CD8-positive, alpha-beta memory T cell (primary cell): ENCODE results near the gene ZC3H12D. TPM values are rescaled to one million over a fixed set of nuclear protein-coding genes. Genes with fewer than 3 reads are reported as not detected.

Source experiments
- CTCF ChIA-PET: fragments of 350-600 bp; sonication (Branson Sonifier 250); formaldehyde crosslinking; loops from one replicate; lab custom pipeline; 2021; ENCODE audit warnings: antibody characterized with exemption; lab: Charles Lee
- POLR2A ChIA-PET: fragments of 350-600 bp; sonication (Branson Sonifier 250); formaldehyde crosslinking; loops from one replicate; lab custom pipeline; 2021; ENCODE audit warnings: antibody characterized with exemption; lab: Charles Lee
- DNase-seq, 5 donors: peaks; one replicate each; pipeline versions ENCODE4 v3.0.0 to v3.0.0-alpha.2; 2020 to 2022; ENCODE audit warnings: mixed read lengths in 1 of 5
- H3K27ac ChIP-seq: one replicate; pipeline ENCODE4 v1.7.0; 2013; ENCODE audit warnings: low read depth, mild to moderate bottlenecking, low read length, moderate library complexity
- H3K27me3 ChIP-seq: 2 replicates; pipeline ENCODE4 v1.7.0; 2013; ENCODE audit warnings: low read length, mild to moderate bottlenecking; ENCODE audit not compliant: insufficient read depth, poor library complexity, severe bottlenecking
- H3K36me3 ChIP-seq: 2 replicates; pipeline ENCODE4 v1.7.0; 2013; ENCODE audit warnings: mild to moderate bottlenecking, low read length, moderate library complexity; ENCODE audit not compliant: insufficient read depth
- H3K4me1 ChIP-seq: 2 replicates; pipeline ENCODE4 v1.7.0; 2013; ENCODE audit warnings: mild to moderate bottlenecking, low read length, moderate library complexity; ENCODE audit not compliant: insufficient read depth
- H3K4me3 ChIP-seq: 2 replicates; pipeline ENCODE4 v1.7.0; 2013; ENCODE audit warnings: mild to moderate bottlenecking, low read length
- H3K9me3 ChIP-seq: 2 replicates; pipeline ENCODE4 v1.7.0; 2013; ENCODE audit warnings: mild to moderate bottlenecking, low read length
- H3K27ac Mint-ChIP-seq, 8 donors: one replicate each; pipeline ENCODE4 v1.8.0; 2020 to 2021; ENCODE audit warnings: mixed read lengths in 8 of 8, mild to moderate bottlenecking in 6 of 8, inconsistent platforms in 3 of 8, moderate library complexity in 3 of 8
- H3K27me3 Mint-ChIP-seq, 2 donors: one replicate each; pipeline ENCODE4 v1.8.0; 2020 to 2021; ENCODE audit warnings: mixed read lengths in 2 of 2, mild to moderate bottlenecking in 1 of 2, moderate library complexity in 1 of 2
- H3K36me3 Mint-ChIP-seq, 3 donors: one replicate each; pipeline ENCODE4 v1.8.0; 2020 to 2021; ENCODE audit warnings: mixed read lengths in 3 of 3, inconsistent platforms in 1 of 3, mild to moderate bottlenecking in 1 of 3
- H3K4me1 Mint-ChIP-seq, 3 donors: one replicate each; pipeline ENCODE4 v1.8.0; 2020 to 2021; ENCODE audit warnings: mixed read lengths in 3 of 3, inconsistent platforms in 1 of 3, mild to moderate bottlenecking in 1 of 3
- H3K4me3 Mint-ChIP-seq, 7 donors: one replicate each; pipeline ENCODE4 v1.8.0; 2020 to 2021; ENCODE audit warnings: mixed read lengths in 7 of 7, mild to moderate bottlenecking in 6 of 7, moderate library complexity in 4 of 7, inconsistent platforms in 2 of 7
- H3K9me3 Mint-ChIP-seq, 5 donors: one replicate each; pipeline ENCODE4 v1.8.0; 2020 to 2022; ENCODE audit warnings: mixed read lengths in 5 of 5, mild to moderate bottlenecking in 3 of 5, moderate library complexity in 2 of 5, inconsistent platforms in 1 of 5
- polyA plus RNA-seq: library from polyadenylated mRNA; unstranded; fragments of 300-500 nt; fragmentation: Illumina TruSeq; gene quantifications from one replicate; pipeline ENCODE4 v1.2.3, GENCODE V29; 2021
- total RNA-seq, 2 experiments: library from RNA; stranded (reverse); gene quantifications; one replicate each; pipeline ENCODE4 v1.2.3, GENCODE V29; 2021

ZC3H12D gene
- total and polyA plus RNA-seq, 3 experiments from 2014 or later = 2.5 to 84.5 (median 83.5) TPM

GRCh38 chr6:149400050-149400449 lies 84.8 kb downstream of the ZC3H12D start, which contains the start of gene SUMO4:
Gene SUMO4, plus strand, starts transcription at chr6:149400262. Its CDS starts 130 bp downstream, at chr6:149400392.
- H3K4me1 Mint-ChIP-seq = peaks cover 18 to 30% (median 21%) of the 10 kb centered on the region in 3 donors
- no peaks in the 10 kb centered on the region for H3K9me3 Mint-ChIP-seq
- ChIA-PET CTCF (no interaction called here), POLR2A (no interaction called here)
- H3K4me3 ChIP-seq = no peak within 1 kb of the TSS
- peak within 1 kb of the TSS in 3 of 8 donors; percentile 17 to 63 (median 32) for H3K27ac Mint-ChIP-seq
- H3K36me3 Mint-ChIP-seq = peaks cover 23 to 78% (median 32%) of the 10 kb centered on the region in 3 donors
- H3K9me3 ChIP-seq = no peaks in the 10 kb centered on the region
- no peak for DNase-seq
- no peak within 1 kb of the TSS for H3K4me3 Mint-ChIP-seq
- H3K27me3 Mint-ChIP-seq = no peaks in the 10 kb centered on the region
- no peak within 1 kb of the TSS for H3K27ac ChIP-seq
- peaks cover 23% of the 10 kb centered on the region for H3K36me3 ChIP-seq
- no peaks in the 10 kb centered on the region for H3K27me3 ChIP-seq
- H3K4me1 ChIP-seq = no peaks in the 10 kb centered on the region

DNA sequence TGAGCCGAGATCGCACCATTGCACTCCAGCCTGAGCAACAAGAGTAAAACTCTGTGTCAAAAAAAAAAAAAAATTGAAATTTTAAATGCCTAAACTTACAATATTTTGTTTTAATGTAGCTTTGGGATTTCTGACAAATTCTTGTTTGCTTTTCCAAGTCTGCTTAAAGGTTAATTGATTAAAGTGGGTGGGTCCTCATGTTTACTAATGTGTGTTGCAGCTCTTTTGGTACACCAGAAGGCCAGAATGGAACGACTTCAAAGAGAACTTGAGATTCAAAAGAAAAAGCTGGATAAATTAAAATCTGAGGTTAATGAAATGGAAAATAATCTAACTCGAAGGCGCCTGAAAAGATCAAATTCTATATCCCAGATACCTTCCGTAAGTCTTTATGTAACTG lies 87.4 kb downstream of the ZC3H12D start:
- peaks cover 12% of the 10 kb centered on the region for H3K4me1 ChIP-seq
- Mint-ChIP-seq H3K9me3 (no peaks in the 10 kb centered on the region), H3K4me1 (peaks cover 39 to 46% (median 41%) of the 10 kb centered on the region in 3 donors), H3K27me3 (no peaks in the 10 kb centered on the region), H3K36me3 (peaks cover 22 to 72% (median 22%) of the 10 kb centered on the region in 3 donors), H3K27ac (peak overlapping the region in 2 of 8 donors; percentile 30 to 35), H3K4me3 (peak overlapping the region in 1 of 7 donors; percentile 19)
- no peak for DNase-seq
- H3K36me3 ChIP-seq = peaks cover 23% of the 10 kb centered on the region
- POLR2A ChIA-PET = no interaction called here
- CTCF ChIA-PET = interaction anchor here (1.1 to 1.4 kb wide), 2 partner anchors 37 to 302 kb away, joined by 3 read pairs; no protein-coding TSS in a partner anchor
- H3K27me3 ChIP-seq = no peaks in the 10 kb centered on the region
- H3K27ac ChIP-seq = no peak overlapping the region
- no peak overlapping the region for H3K4me3 ChIP-seq
- no peaks in the 10 kb centered on the region for H3K9me3 ChIP-seq

Other genes starting within 250 kb of the ZC3H12D start
- 100 to 1,000 TPM; 103 to 109 TPM for gene TAB2, start 167.3 kb downstream of the ZC3H12D start, total RNA-seq
- 16.6 TPM for gene TAB2, start 167.3 kb downstream of the ZC3H12D start, polyA plus RNA-seq
- gene SUMO4, start 84.8 kb downstream of the ZC3H12D start, total RNA-seq = 1 to 10 TPM; 3.7 to 3.9 TPM
- gene SUMO4, start 84.8 kb downstream of the ZC3H12D start, polyA plus RNA-seq = 0.48 TPM
- 10 to 100 TPM; 29.7 to 31.9 TPM for gene PPIL4, start 61.0 kb upstream of the ZC3H12D start, total RNA-seq
- gene PPIL4, start 61.0 kb upstream of the ZC3H12D start, polyA plus RNA-seq = 10.7 TPM
- 10 to 100 TPM; 20.4 to 20.5 TPM for gene GINM1, start 81.4 kb upstream of the ZC3H12D start, total RNA-seq
- gene GINM1, start 81.4 kb upstream of the ZC3H12D start, polyA plus RNA-seq = 24.7 TPM
- 10 to 100 TPM; 22.0 to 22.7 TPM for gene KATNA1, start 163.7 kb upstream of the ZC3H12D start, total RNA-seq
- gene KATNA1, start 163.7 kb upstream of the ZC3H12D start, polyA plus RNA-seq = 25.7 TPM
- gene LATS1, start 233.1 kb upstream of the ZC3H12D start, total RNA-seq = 10 to 100 TPM; 29.7 to 33.8 TPM
- 12.7 TPM for gene LATS1, start 233.1 kb upstream of the ZC3H12D start, polyA plus RNA-seq